Nephron progenitor cell (in vitro differentiated cells): ENCODE measurements around the gene CRB2.

Experiments used
- DNase-seq: peaks from one replicate; pipeline ENCODE4 v3.0.0; 2021
- H3K27ac Mint-ChIP-seq: 2 replicates; pipeline ENCODE4 v1.8.0; 2021; ENCODE audit warnings: mild to moderate bottlenecking, moderate library complexity, mixed read lengths
- H3K27me3 Mint-ChIP-seq: 2 replicates; pipeline ENCODE4 v1.8.0; 2021; ENCODE audit warnings: mild to moderate bottlenecking, low read depth, mixed read lengths; ENCODE audit not compliant: poor library complexity
- H3K36me3 Mint-ChIP-seq: 2 replicates; pipeline ENCODE4 v1.8.0; 2021; ENCODE audit warnings: low read depth, mixed read lengths
- H3K4me1 Mint-ChIP-seq: 2 replicates; pipeline ENCODE4 v1.8.0; 2021; ENCODE audit warnings: mixed read lengths
- H3K4me3 Mint-ChIP-seq: 2 replicates; pipeline ENCODE4 v1.8.0; 2021; ENCODE audit warnings: mild to moderate bottlenecking, moderate library complexity, mixed read lengths
- H3K9me3 Mint-ChIP-seq: 2 replicates; pipeline ENCODE4 v1.8.0; 2021; ENCODE audit warnings: mild to moderate bottlenecking, moderate library complexity, mixed read lengths
- TF ChIP-seq, protein P1 (sequence below): fragments of 200-600 bp; sonication (generic); IDR thresholded peaks from 2 replicates; pipeline ENCODE4 v1.5.0; 2021; ENCODE audit warnings: antibody characterized with exemption

Gene CRB2

DNA sequence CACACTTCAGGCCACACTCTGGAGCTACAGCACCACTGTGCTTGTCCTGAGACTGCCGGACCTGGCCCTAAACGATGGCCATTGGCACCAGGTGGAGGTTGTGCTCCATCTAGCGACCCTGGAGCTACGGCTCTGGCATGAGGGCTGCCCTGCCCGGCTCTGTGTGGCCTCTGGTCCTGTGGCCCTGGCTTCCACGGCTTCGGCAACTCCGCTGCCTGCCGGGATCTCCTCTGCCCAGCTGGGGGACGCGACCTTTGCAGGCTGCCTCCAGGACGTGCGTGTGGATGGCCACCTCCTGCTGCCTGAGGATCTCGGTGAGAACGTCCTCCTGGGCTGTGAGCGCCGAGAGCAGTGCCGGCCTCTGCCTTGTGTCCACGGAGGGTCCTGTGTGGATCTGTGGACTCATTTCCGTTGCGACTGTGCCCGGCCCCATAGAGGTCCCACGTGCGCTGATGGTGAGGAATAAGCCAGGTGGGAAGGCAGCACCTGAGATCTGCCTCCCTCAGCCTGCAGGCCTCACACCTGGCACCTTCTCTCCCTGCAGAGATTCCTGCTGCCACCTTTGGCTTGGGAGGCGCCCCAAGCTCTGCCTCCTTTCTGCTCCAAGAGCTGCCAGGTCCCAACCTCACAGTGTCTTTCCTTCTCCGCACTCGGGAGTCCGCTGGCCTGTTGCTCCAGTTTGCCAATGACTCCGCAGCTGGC, 14.7 kb downstream of the CRB2 start:
- Mint-ChIP-seq H3K27me3 (no peaks in the 10 kb centered on the region), H3K36me3 (peaks cover 33% of the 10 kb centered on the region), H3K4me1 (peaks cover 55% of the 10 kb centered on the region), H3K27ac (no peak overlapping the region), H3K4me3 (no peak overlapping the region), H3K9me3 (no peaks in the 10 kb centered on the region)
- DNase-seq = no peak
- TF ChIP-seq, protein P1, sequence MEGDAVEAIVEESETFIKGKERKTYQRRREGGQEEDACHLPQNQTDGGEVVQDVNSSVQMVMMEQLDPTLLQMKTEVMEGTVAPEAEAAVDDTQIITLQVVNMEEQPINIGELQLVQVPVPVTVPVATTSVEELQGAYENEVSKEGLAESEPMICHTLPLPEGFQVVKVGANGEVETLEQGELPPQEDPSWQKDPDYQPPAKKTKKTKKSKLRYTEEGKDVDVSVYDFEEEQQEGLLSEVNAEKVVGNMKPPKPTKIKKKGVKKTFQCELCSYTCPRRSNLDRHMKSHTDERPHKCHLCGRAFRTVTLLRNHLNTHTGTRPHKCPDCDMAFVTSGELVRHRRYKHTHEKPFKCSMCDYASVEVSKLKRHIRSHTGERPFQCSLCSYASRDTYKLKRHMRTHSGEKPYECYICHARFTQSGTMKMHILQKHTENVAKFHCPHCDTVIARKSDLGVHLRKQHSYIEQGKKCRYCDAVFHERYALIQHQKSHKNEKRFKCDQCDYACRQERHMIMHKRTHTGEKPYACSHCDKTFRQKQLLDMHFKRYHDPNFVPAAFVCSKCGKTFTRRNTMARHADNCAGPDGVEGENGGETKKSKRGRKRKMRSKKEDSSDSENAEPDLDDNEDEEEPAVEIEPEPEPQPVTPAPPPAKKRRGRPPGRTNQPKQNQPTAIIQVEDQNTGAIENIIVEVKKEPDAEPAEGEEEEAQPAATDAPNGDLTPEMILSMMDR = no peak

DNA sequence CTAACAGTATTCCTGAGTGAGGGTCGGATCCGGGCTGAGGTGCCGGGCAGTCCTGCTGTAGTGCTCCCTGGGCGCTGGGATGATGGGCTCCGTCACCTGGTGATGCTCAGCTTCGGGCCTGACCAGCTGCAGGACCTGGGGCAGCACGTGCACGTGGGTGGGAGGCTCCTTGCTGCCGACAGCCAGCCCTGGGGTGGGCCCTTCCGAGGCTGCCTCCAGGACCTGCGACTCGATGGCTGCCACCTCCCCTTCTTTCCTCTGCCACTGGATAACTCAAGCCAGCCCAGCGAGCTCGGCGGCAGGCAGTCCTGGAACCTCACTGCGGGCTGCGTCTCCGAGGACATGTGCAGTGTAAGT, 15.2 kb downstream of the CRB2 start:
- peaks cover 33% of the 10 kb centered on the region for H3K36me3 Mint-ChIP-seq
- H3K27ac Mint-ChIP-seq = no peak overlapping the region
- TF ChIP-seq, protein P1 = no peak
- peaks cover 60% of the 10 kb centered on the region for H3K4me1 Mint-ChIP-seq
- H3K27me3 Mint-ChIP-seq = no peaks in the 10 kb centered on the region
- no peak for DNase-seq
- H3K9me3 Mint-ChIP-seq = no peaks in the 10 kb centered on the region
- no peak overlapping the region for H3K4me3 Mint-ChIP-seq

DNA sequence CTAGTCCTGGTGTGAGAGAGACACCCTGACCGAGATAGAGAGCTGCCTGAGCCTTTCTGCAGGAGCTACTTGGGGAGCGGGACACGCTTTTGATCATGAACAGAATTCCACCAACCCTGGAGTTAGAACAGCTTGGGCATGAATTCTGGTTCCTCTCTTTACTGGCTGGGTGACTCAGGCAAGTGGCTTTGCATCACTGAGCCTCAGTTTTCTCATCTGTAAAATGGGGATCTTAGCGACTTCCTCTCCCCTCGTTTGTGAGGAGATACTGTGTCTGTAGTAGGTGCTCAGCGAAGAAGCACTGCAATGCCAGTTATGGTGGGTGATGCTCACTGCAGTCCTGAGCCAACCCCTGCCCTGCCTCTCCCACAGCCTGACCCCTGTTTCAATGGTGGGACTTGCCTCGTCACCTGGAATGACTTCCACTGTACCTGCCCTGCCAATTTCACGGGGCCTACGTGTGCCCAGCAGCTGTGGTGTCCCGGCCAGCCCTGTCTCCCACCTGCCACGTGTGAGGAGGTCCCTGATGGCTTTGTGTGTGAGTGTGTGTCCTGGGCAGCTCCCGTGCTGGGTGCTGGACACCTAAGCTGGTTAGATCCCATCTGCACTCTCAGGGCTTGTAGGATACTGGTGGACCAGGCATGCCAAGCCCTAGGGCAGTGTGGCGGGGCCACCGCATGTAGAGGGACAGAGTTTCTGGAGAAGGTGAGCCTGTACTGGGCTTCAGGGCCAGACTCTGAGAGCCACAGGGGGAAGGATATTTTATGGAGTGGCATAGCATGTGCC, 16.0 kb downstream of the CRB2 start:
- TF ChIP-seq, protein P1 = no peak
- H3K27ac Mint-ChIP-seq = no peak overlapping the region
- DNase-seq = no peak
- no peaks in the 10 kb centered on the region for H3K27me3 Mint-ChIP-seq
- peaks cover 33% of the 10 kb centered on the region for H3K36me3 Mint-ChIP-seq
- H3K9me3 Mint-ChIP-seq = no peaks in the 10 kb centered on the region
- H3K4me3 Mint-ChIP-seq = peak overlapping the region; percentile 1
- peaks cover 68% of the 10 kb centered on the region for H3K4me1 Mint-ChIP-seq

- H3K4me1 Mint-ChIP-seq = peaks cover 71% of the 10 kb centered on the region
- H3K36me3 Mint-ChIP-seq = peaks cover 28% of the 10 kb centered on the region
- no peaks in the 10 kb centered on the region for H3K27me3 Mint-ChIP-seq
- peak overlapping the region; percentile 1 for H3K4me3 Mint-ChIP-seq
- TF ChIP-seq, protein P1 = no peak
- no peak for DNase-seq
- H3K27ac Mint-ChIP-seq = peak overlapping the region; percentile 75
- no peaks in the 10 kb centered on the region for H3K9me3 Mint-ChIP-seq
Measured at GRCh38 chr9:123372766-123373446, 16.9 kb downstream of the CRB2 start.

DNA sequence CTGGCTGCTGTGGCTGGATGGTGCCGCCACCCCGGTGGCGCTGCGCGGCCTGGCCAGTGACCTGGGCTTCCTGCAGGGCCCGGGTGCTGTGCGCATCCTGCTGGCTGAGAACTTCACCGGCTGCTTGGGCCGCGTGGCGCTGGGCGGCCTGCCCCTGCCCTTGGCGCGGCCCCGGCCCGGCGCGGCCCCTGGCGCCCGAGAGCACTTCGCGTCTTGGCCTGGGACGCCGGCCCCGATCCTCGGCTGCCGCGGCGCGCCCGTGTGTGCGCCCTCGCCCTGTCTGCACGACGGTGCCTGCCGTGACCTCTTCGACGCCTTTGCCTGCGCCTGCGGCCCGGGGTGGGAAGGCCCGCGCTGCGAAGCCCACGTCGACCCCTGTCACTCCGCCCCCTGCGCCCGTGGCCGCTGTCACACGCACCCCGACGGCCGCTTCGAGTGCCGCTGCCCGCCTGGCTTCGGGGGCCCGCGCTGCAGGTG, 17.5 kb downstream of the CRB2 start:
- TF ChIP-seq, protein P1 = no peak
- no peak for DNase-seq
- Mint-ChIP-seq H3K4me3 (no peak overlapping the region), H3K27ac (no peak overlapping the region), H3K36me3 (peaks cover 28% of the 10 kb centered on the region), H3K4me1 (peaks cover 72% of the 10 kb centered on the region), H3K9me3 (no peaks in the 10 kb centered on the region), H3K27me3 (no peaks in the 10 kb centered on the region)
